ENCODE measurements around the gene CRYGN. TPM values are rescaled to one million over a fixed set of nuclear protein-coding genes. Genes with fewer than 3 reads are reported as not detected.

Gene CRYGN
- total RNA-seq, 1 donor from 2014 or later, result 2.5 TPM

GRCh38 chr7:151454305-151454704 lies 14.4 kb upstream of the CRYGN start:
- H3K27ac Mint-ChIP-seq, result no peak overlapping the region
- H3K9me3 Mint-ChIP-seq (ENCODE audit: low read depth), result peaks cover 6% of the 10 kb centered on the region
- H3K4me1 Mint-ChIP-seq (ENCODE audit: low read depth), result peaks cover under 1% of the 10 kb centered on the region
- no peak for DNase-seq (ENCODE audit: low spot score, unreplicated experiment)
- H3K36me3 Mint-ChIP-seq (ENCODE audit: insufficient read depth), result no peaks in the 10 kb centered on the region
- TF ChIP-seq CTCF (IDR thresholded peaks at IDR 0.05; ENCODE audit: unreplicated experiment), result no peak
- peaks cover 37% of the 10 kb centered on the region for H3K27me3 Mint-ChIP-seq
- H3K4me3 Mint-ChIP-seq (ENCODE audit: low read depth), result no peak overlapping the region

DNA sequence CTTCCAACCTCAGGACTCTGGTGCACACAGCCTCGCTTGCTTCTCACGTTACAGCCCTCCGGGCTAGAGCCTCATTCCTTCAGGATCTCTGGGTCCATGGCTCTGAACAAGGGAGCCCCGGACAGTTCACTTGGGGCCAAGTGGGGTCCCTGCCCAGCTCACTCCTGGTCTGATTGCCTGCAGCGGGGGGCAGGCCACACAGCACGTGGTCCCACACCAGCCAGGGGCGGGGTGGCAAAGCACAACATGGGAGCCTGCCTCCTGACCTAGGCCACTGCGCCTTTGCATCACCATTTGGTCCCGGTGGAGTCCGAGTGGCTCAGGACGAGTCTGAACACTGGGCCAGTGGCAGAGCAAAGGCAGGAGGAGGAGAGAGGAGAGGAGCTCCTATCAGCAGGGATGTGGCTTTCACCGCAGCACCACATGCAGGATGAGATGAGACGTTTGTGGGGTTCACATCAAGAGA lies 13.4 kb upstream of the CRYGN start:
- H3K4me3 Mint-ChIP-seq (ENCODE audit: low read depth), result no peak overlapping the region
- DNase-seq (ENCODE audit: low spot score, unreplicated experiment), result no peak
- no peaks in the 10 kb centered on the region for H3K36me3 Mint-ChIP-seq (ENCODE audit: insufficient read depth)
- H3K27me3 Mint-ChIP-seq, result peaks cover 37% of the 10 kb centered on the region
- H3K9me3 Mint-ChIP-seq (ENCODE audit: low read depth), result peaks cover 6% of the 10 kb centered on the region
- no peak for TF ChIP-seq CTCF (IDR thresholded peaks at IDR 0.05; ENCODE audit: unreplicated experiment)
- H3K4me1 Mint-ChIP-seq (ENCODE audit: low read depth), result no peaks in the 10 kb centered on the region
- no peak overlapping the region for H3K27ac Mint-ChIP-seq

DNA sequence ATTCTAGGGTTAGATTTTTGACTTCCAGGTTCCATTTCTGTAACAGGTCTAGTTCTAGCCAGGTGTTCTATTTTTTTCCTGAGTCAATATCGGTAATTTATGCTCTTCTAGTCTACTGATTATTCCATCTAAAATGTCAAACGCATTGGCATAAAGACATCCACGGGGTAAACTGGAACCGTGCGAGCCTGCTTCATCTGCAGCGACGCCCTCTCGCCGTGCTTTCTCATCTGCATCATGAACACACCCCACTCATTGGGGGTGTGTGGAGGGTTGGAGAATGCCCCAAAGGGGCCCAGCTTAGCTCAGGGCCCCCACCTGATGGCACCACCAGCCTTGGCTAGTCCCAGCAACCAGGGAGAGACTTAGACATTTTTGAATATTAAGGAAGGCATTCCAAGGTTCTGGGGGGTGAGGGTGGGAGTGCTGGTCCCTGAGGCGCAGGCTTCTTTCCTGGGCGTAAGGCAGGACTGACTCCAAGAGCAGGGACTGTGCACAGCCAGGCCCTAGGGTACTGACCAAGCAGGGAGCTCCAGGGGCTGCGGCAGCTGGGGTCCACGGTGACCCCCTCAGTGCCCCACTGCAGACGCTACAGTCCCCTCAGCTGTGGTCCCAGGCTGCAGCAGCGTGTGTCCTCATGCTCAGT lies 12.9 kb upstream of the CRYGN start:
- no peak for TF ChIP-seq CTCF (IDR thresholded peaks at IDR 0.05; ENCODE audit: unreplicated experiment)
- Mint-ChIP-seq H3K4me3 (ENCODE audit: low read depth) (no peak overlapping the region), H3K36me3 (ENCODE audit: insufficient read depth) (no peaks in the 10 kb centered on the region), H3K27ac (no peak overlapping the region), H3K4me1 (ENCODE audit: low read depth) (no peaks in the 10 kb centered on the region), H3K9me3 (ENCODE audit: low read depth) (peaks cover 4% of the 10 kb centered on the region), H3K27me3 (peaks cover 37% of the 10 kb centered on the region)
- no peak for DNase-seq (ENCODE audit: low spot score, unreplicated experiment)

DNA sequence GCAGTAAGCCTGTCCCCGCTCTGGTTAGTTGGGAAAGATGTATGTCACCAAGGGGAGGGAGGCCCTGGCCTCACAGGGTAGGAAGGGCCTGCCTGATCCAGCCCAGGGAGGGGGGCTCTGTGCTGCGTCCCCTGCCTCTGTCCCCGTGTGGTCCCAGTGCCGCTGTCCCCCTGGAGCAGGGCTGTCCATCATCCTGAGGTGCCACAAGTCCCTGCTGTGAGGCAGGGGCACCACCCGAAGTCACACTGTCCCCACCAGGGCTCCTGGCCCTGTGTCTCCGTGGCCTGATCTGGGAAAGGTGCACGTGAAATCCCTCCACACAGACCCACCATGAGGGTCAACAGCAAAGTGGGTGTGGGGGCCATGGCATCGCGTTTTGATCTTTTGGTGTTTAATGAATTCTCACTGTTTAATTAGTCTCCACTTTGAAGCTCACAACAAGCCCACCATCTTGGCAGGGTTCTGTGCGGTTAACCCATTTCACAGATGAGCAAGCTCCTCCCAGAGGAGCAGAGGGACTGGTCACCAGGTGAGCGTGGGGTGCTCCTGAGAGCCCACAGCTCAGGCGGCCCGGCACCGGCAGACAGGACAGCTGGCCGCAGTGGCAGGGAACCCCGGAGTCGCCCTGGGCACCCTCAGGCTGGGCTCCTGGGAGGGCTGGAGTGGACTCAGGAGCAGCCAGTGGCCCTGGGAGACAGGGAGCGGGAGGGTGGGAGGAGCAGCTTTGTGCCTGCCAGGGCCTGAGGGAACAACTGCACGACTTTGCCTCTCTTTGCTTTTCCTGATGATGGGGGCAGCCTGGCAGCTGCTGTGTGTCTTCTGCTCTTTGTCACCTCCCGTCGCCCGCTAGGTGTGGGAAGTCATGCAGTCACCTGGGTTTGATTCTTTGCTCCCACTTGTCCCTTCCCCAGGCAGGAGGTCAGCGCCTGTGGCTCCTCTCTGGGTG lies 12.0 kb upstream of the CRYGN start:
- H3K4me1 Mint-ChIP-seq (ENCODE audit: low read depth), result no peaks in the 10 kb centered on the region
- H3K27ac Mint-ChIP-seq, result no peak overlapping the region
- peaks cover 31% of the 10 kb centered on the region for H3K27me3 Mint-ChIP-seq
- no peaks in the 10 kb centered on the region for H3K36me3 Mint-ChIP-seq (ENCODE audit: insufficient read depth)
- no peak for TF ChIP-seq CTCF (IDR thresholded peaks at IDR 0.05; ENCODE audit: unreplicated experiment)
- H3K4me3 Mint-ChIP-seq (ENCODE audit: low read depth), result no peak overlapping the region
- H3K9me3 Mint-ChIP-seq (ENCODE audit: low read depth), result no peaks in the 10 kb centered on the region
- no peak for DNase-seq (ENCODE audit: low spot score, unreplicated experiment)

GRCh38 chr7:151451156-151451555 lies 11.2 kb upstream of the CRYGN start:
- no peak for DNase-seq (ENCODE audit: low spot score, unreplicated experiment)
- Mint-ChIP-seq H3K36me3 (ENCODE audit: insufficient read depth) (no peaks in the 10 kb centered on the region), H3K27me3 (peaks cover 37% of the 10 kb centered on the region), H3K9me3 (ENCODE audit: low read depth) (no peaks in the 10 kb centered on the region), H3K4me3 (ENCODE audit: low read depth) (no peak overlapping the region), H3K27ac (no peak overlapping the region), H3K4me1 (ENCODE audit: low read depth) (no peaks in the 10 kb centered on the region)
- no peak for TF ChIP-seq CTCF (IDR thresholded peaks at IDR 0.05; ENCODE audit: unreplicated experiment)
